Measurements from ENCODE around the gene LRRTM3. TPM values are rescaled to one million over a fixed set of nuclear protein-coding genes. Genes with fewer than 3 reads are reported as not detected.

LRRTM3 gene
- total RNA-seq, 1 experiment from 2014 or later: not detected

- in situ Hi-C loops (cut with HindIII; ENCODE audit: low pct_unique_long_range_greater_than_20kb, low sequenced_read_pairs): no loop called here
- DNase-seq (ENCODE audit: low read depth, low spot score): no peak
Observed at GRCh38 chr10:67077376-67077775, 151.5 kb downstream of the LRRTM3 start.

DNA sequence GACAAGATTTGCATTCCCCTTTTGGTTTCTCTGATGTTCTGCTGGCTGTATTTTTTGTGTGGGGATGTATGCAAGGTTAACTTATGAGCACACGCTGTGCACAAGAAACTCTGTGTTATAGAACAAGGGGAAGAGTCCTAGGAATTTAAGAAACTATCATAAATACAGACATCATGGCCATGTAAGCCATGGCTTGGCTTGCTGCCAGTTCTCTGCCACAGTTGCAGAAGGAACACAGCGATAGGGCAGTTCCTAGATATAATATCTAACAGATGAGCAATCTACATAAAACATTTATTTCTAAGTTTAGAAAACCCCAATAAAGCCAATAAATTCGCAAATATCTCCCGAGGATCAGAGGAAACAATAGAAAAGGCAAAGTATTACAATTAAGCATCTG is 153.3 kb downstream of the LRRTM3 start:
- in situ Hi-C loops (cut with HindIII; ENCODE audit: low pct_unique_long_range_greater_than_20kb, low sequenced_read_pairs): no loop called here
- DNase-seq (ENCODE audit: low read depth, low spot score): no peak

DNA sequence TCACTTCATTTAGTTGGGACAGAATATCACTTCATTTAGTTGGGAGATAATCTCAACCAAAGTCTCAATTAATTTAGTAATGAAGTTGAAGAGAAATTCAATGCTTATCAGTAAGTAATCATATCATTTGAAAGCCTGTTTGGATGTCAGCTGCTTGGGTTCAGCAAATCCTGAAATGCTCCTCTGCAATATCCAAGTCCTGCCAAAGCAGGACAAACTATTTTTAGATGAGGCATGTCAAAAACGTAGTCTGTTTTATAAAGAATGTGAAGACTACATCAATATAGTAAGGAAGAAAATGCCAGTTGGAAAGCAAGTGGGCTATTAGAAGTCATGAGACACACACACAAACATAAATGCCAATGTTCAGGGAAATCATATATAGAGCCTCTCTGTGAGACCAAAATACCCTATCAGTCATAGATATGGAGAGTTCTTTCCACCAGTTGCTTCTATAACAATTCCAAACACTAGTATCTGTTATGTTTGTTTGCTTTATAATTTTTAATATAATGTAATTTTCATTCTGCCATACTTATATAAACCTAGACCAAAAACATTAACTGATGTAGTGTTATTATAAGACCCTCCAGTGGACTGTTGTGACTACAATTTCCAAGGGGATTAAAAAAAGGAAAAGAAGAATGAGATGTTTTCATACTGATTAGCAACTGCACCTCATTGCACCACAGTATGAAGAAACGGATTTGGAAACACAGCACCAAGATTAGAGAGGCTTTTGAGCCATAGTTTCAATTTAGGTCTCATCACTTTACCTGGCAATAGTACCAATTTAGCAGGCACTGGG is 160.7 kb downstream of the LRRTM3 start:
- in situ Hi-C loops (cut with HindIII; ENCODE audit: low pct_unique_long_range_greater_than_20kb, low sequenced_read_pairs): no loop called here
- no peak for DNase-seq (ENCODE audit: low read depth, low spot score)

GRCh38 chr10:67087135-67087425 is 161.2 kb downstream of the LRRTM3 start:
- in situ Hi-C loops (cut with HindIII; ENCODE audit: low pct_unique_long_range_greater_than_20kb, low sequenced_read_pairs): no loop called here
- no peak for DNase-seq (ENCODE audit: low read depth, low spot score)

GRCh38 chr10:67088036-67088435 is 162.2 kb downstream of the LRRTM3 start:
- no peak for DNase-seq (ENCODE audit: low read depth, low spot score)
- in situ Hi-C loops (cut with HindIII; ENCODE audit: low pct_unique_long_range_greater_than_20kb, low sequenced_read_pairs): no loop called here

DNA sequence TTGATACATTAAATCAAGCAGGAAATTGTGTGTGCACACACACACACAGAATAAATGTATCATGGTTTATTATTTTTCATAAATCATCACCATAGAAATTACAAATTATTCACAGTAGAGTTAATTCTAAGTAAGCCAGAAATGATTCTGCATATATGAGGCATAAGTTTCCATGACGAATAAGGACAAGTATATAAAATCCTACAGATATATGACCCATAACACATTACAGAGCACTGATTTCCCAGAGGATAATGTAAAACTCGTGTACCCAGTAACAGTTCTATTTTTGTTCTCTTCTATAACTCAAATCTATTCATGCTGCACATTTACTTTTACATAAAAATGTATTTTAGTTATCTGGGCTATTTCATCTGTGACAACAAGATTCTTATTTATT is 169.7 kb downstream of the LRRTM3 start:
- in situ Hi-C loops (cut with HindIII; ENCODE audit: low pct_unique_long_range_greater_than_20kb, low sequenced_read_pairs): no loop called here
- no peak for DNase-seq (ENCODE audit: low read depth, low spot score)

DNA sequence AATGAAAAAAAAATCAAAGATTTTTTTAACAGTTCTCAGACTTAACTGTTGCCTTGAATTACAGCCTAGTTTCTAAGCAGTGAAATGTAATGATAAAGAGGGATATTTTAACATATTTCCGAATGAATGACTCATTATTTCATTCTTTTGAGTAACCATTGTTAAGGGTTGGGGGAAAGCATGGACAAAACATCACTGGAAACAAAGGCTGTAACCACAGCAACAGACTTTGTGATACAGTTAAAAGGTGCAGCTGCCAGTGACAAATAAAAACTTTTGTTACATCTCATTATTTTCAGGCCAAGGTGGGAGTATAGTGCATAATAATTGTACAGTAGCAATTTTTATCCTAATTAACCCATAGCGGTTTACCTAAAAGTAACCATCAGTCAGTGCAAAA is 172.6 kb downstream of the LRRTM3 start:
- no peak for DNase-seq (ENCODE audit: low read depth, low spot score)

DNA sequence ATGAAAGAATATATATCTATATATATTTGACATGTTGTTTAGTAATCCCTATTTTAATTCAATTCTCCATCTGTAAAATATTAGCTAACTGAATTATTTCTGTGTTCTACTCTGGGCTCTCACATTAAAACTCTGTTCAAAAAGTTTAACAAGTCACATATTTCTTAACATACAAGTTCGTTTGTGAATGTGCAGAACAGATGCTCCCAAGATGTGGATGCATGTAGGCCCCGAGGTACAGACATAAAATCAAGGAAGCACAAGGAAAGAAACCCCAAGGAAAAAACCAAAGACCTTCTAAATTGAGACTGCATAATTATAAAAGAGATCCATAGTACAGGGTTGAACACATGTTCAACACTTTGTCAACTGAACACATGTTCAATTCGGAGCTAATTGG is 175.1 kb downstream of the LRRTM3 start:
- no peak for DNase-seq (ENCODE audit: low read depth, low spot score)

More for the DNA sequence above, 172.6 kb downstream of the LRRTM3 start:
- in situ Hi-C loops (cut with HindIII; ENCODE audit: low pct_unique_long_range_greater_than_20kb, low sequenced_read_pairs): no loop called here

GRCh38 chr10:67107670-67108069 is 181.8 kb downstream of the LRRTM3 start:
- in situ Hi-C loops (cut with HindIII; ENCODE audit: low pct_unique_long_range_greater_than_20kb, low sequenced_read_pairs): no loop called here

More for the DNA sequence above, 175.1 kb downstream of the LRRTM3 start:
- in situ Hi-C loops (cut with HindIII; ENCODE audit: low pct_unique_long_range_greater_than_20kb, low sequenced_read_pairs): no loop called here

DNA sequence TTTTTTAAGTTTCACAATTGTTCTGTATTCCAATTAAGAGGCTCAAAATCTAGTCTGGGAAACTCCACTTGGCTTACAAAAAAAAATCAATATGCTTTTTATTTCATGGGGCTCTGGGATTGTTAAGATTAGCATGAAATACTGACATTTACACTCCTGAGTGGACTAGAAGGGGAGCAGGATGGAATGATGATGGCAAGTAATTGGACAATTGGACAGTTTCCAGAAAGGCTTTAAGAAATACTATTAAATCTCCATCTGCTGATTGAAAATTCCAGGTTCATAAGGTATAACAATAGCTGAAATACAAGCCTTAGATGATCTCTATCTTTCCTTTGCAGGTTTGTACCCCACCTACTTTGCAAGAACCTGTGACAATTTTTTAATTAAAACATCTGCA is 184.4 kb downstream of the LRRTM3 start:
- in situ Hi-C loops (cut with HindIII; ENCODE audit: low pct_unique_long_range_greater_than_20kb, low sequenced_read_pairs): no loop called here

More at GRCh38 chr10:67107670-67108069, 181.8 kb downstream of the LRRTM3 start:
- DNase-seq (ENCODE audit: low read depth, low spot score): no peak

DNA sequence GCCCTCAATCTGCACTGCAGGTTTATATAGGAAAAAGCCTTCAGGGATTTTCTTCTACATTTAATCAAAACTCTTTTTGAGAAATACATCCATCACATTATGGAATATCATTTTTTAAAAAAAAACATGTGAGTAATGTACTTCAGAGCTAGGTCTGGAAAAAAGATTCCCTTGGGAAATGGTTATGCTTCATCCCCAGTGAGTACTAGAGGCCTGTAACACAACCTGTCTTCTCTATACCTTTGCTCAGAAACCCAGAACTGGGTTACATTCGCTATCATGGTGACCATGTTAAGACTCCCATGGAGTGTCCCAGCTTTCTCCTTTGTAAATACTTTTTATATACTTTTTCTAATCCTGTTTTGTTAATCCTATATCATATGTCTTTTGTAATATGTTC is 186.9 kb downstream of the LRRTM3 start:
- in situ Hi-C loops (cut with HindIII; ENCODE audit: low pct_unique_long_range_greater_than_20kb, low sequenced_read_pairs): no loop called here

More for the DNA sequence above, 184.4 kb downstream of the LRRTM3 start:
- DNase-seq (ENCODE audit: low read depth, low spot score): no peak

DNA sequence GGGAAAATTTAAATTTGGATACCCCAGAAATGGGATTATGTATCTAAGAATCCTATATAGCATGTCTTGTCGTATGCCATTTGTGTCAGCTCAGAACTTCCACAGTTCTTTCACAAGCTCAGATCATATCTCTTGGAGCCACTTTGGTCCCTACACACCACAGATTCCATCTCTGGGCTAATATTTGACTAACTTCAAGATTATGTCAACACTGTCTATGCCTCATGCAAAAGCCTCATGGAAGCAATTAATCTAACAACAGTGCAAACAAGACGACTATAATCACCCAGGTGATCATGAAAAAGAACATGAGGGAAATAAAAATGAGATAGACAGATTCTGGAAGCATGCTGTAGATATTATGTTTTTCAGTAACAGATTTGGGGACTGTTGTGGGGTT is 189.1 kb downstream of the LRRTM3 start:
- in situ Hi-C loops (cut with HindIII; ENCODE audit: low pct_unique_long_range_greater_than_20kb, low sequenced_read_pairs): no loop called here
- DNase-seq (ENCODE audit: low read depth, low spot score): no peak

More for the DNA sequence above, 186.9 kb downstream of the LRRTM3 start:
- DNase-seq (ENCODE audit: low read depth, low spot score): no peak

DNA sequence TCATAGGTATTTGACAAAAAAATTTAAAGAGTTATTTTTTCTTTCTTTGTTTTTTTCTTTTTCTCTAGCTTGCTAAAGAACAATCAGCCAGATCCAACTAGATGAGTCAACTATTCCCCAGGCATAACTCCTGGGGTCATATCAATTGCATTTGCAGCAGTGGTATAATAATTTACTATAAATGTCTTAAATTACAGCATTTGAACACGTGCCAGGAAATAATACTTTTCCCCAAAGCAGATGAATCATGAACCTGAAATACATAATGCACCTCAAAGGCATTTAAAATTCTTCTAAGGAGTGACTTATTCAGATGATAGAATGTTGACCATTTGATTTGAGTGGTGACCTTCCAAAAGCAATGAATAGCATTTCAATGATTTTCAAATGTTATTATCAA is 190.1 kb downstream of the LRRTM3 start:
- in situ Hi-C loops (cut with HindIII; ENCODE audit: low pct_unique_long_range_greater_than_20kb, low sequenced_read_pairs): no loop called here
- no peak for DNase-seq (ENCODE audit: low read depth, low spot score)

GRCh38 chr10:67119651-67120050 is 193.8 kb downstream of the LRRTM3 start:
- DNase-seq (ENCODE audit: low read depth, low spot score): no peak
- in situ Hi-C loops (cut with HindIII; ENCODE audit: low pct_unique_long_range_greater_than_20kb, low sequenced_read_pairs): no loop called here

DNA sequence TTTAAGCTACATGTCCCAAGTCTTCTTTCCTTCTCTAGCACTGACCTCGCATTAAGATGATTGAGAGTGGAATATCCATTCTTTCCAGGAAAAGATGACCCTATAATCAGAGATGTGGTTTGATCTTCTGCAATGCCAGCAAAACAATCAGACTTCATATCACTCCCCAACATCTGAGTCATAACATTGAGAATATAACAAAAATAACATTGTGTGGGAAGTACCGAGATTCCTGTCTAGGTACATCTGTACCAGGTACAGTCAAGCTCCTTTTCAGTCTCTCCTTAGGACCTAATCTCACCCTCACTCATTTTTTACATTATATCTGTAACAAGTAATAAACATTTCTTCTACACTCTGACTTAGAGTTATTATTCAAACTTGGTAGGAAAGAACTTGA is 201.6 kb downstream of the LRRTM3 start:
- DNase-seq (ENCODE audit: low read depth, low spot score): no peak
- in situ Hi-C loops (cut with HindIII; ENCODE audit: low pct_unique_long_range_greater_than_20kb, low sequenced_read_pairs): no loop called here

DNA sequence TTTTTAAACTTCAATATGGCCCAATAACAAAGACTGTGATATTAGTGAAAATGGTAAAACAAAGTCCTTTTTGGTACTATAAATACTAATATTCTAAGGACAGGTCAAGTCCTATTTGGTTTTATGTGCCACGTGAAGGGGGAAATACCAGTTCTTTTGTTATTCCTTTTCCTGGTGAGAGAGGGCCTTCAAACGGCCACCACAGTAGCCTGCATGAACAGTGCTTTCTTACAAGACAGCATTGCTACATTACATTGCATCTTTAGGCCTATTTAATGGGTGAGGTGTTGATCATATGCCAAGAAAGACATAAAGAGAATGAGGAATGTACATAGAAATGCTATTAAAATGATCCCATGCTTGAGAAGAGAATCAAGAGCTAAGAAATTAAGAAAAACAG is 214.8 kb downstream of the LRRTM3 start:
- in situ Hi-C loops (cut with HindIII; ENCODE audit: low pct_unique_long_range_greater_than_20kb, low sequenced_read_pairs): no loop called here
- DNase-seq (ENCODE audit: low read depth, low spot score): no peak

DNA sequence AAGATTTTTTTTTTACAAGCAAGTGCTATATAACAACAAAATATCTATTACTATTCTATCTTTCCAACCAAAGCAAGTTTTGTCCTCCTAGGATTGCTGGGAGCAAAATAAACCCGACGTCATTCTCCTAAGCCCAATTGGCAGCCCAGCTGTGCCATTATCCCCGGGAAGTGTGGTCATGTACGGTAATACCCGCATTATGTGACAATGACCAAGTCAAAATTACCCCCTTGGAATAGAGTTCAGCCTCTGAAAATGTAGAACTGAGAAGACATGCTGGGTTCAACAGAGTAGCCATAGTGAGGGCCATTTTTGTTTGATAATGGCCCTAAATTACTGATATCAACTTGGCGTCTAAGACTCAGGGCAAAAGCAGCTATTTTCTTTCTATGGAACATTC is 215.5 kb downstream of the LRRTM3 start:
- in situ Hi-C loops (cut with HindIII; ENCODE audit: low pct_unique_long_range_greater_than_20kb, low sequenced_read_pairs): no loop called here
- DNase-seq (ENCODE audit: low read depth, low spot score): no peak

DNA sequence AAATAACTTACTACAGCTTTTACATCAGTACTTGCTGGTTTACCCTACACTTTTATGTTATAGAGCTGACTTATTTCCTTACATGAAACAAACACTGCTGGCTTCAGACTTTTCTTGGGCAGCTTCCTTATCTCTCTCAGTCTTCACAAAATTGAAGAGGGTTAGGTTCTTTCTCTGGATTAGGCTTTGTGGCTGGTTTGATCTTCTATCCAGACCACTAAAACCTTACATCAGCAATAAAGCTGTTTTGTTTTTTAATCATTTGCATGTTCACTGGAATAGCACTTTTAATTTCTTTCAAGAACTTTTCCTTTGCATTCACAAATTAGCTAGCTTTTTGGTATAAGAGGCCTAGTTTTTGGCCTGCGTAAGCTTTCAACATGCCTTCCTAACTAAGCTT is 218.7 kb downstream of the LRRTM3 start:
- in situ Hi-C loops (cut with HindIII; ENCODE audit: low pct_unique_long_range_greater_than_20kb, low sequenced_read_pairs): no loop called here
- DNase-seq (ENCODE audit: low read depth, low spot score): no peak
